Germinal center (tissue), 1 donor: ENCODE results near the gene FASN.

Experiments
- DNase-seq: peaks from one replicate; pipeline ENCODE4 v3.0.0; 2012; ENCODE audit warnings: mixed read lengths, low spot score

Gene FASN

GRCh38 chr17:82087961-82088837 is 9.8 kb downstream of the FASN start:
- no peak for DNase-seq

GRCh38 chr17:82086941-82087906 is 10.8 kb downstream of the FASN start:
- DNase-seq = no peak

GRCh38 chr17:82085931-82086764 is 11.9 kb downstream of the FASN start:
- DNase-seq = no peak

- no peak for DNase-seq
Observed at GRCh38 chr17:82085031-82085861, 12.8 kb downstream of the FASN start.

- no peak for DNase-seq
Observed at GRCh38 chr17:82084373-82085030, 13.5 kb downstream of the FASN start.

GRCh38 chr17:82083533-82084359 is 14.3 kb downstream of the FASN start:
- DNase-seq = no peak

- no peak for DNase-seq
Observed at GRCh38 chr17:82083009-82083408, 15.0 kb downstream of the FASN start.

GRCh38 chr17:82082456-82082855 is 15.6 kb downstream of the FASN start:
- DNase-seq = no peak

GRCh38 chr17:82081966-82082365 is 16.1 kb downstream of the FASN start:
- DNase-seq = no peak

GRCh38 chr17:82081546-82081945 is 16.5 kb downstream of the FASN start:
- DNase-seq = no peak

- DNase-seq = no peak
Observed at GRCh38 chr17:82080789-82081464, 17.1 kb downstream of the FASN start.

- DNase-seq = no peak
Observed at GRCh38 chr17:82080048-82080788, 17.8 kb downstream of the FASN start.

GRCh38 chr17:82079001-82079677 is 18.9 kb downstream of the FASN start:
- no peak for DNase-seq

- DNase-seq = no peak
Observed at GRCh38 chr17:82078433-82078832, 19.6 kb downstream of the FASN start.

GRCh38 chr17:82077617-82078358 is 20.2 kb downstream of the FASN start:
- no peak for DNase-seq

GRCh38 chr17:82076785-82077591 is 21.0 kb downstream of the FASN start:
- DNase-seq = no peak
